Measurements from ENCODE around the gene HARBI1. TPM values are rescaled to one million over a fixed set of nuclear protein-coding genes. Genes with fewer than 3 reads are reported as not detected.

The HARBI1 gene
- total RNA-seq, 2 experiments from 2014 or later: 18.2 to 18.7 TPM

GRCh38 chr11:46607516-46607915 is 9.5 kb downstream of the HARBI1 start:
- ChIA-PET POLR2A (interaction anchor here (1.3 to 2.0 kb wide), 2 partner anchors 11 to 14 kb away, joined by 5 to 8 read pairs; partner anchors contain the start of gene AMBRA1), CTCF (interaction anchor here (1.0 to 1.7 kb wide), 2 partner anchors 10 to 48 kb away, joined by 4 to 5 read pairs; partner anchors contain the start of gene ATG13)
- no peaks in the 10 kb centered on the region for H3K27me3 ChIP-seq (ENCODE audit: control insufficient read depth in 1 of 2, insufficient read depth in 2 of 2, low read length in 2 of 2)
- Mint-ChIP-seq H3K9me3 (no peaks in the 10 kb centered on the region), H3K4me1 (ENCODE audit: low read depth) (no peaks in the 10 kb centered on the region), H3K27ac (no peak overlapping the region), H3K4me3 (no peak overlapping the region), H3K27me3 (no peaks in the 10 kb centered on the region), H3K36me3 (ENCODE audit: low read depth) (no peaks in the 10 kb centered on the region)
- no peak overlapping the region for H3K4me3 ChIP-seq (ENCODE audit: low read length)
- TF ChIP-seq CTCF (IDR thresholded peaks at IDR 0.05): no peak
- H3K27ac ChIP-seq (ENCODE audit: low read depth in 1 of 2, low read length in 2 of 2): no peak overlapping the region
- H3K36me3 ChIP-seq (ENCODE audit: insufficient read depth, low read length): peaks cover 7% of the 10 kb centered on the region
- intact Hi-C loops (cut with DNase I, micrococcal nuclease): no loop called here
- H3K4me1 ChIP-seq (ENCODE audit: insufficient read depth, low read length): peaks cover 7% of the 10 kb centered on the region
- no peaks in the 10 kb centered on the region for H3K9me3 ChIP-seq (ENCODE audit: control insufficient read depth in 1 of 2, insufficient read depth in 1 of 2, low read length in 2 of 2)
- ATAC-seq (ENCODE audit: poor library complexity) (no peak), DNase-seq (no peak)

GRCh38 chr11:46604796-46605195 is 12.2 kb downstream of the HARBI1 start:
- no peak for ATAC-seq (ENCODE audit: poor library complexity)
- POLR2A ChIA-PET: no interaction called here
- TF ChIP-seq CTCF (IDR thresholded peaks at IDR 0.05): no peak

GRCh38 chr11:46603704-46604308 is 13.2 kb downstream of the HARBI1 start:
- Mint-ChIP-seq H3K36me3 (ENCODE audit: low read depth) (peaks cover 5% of the 10 kb centered on the region), H3K27me3 (no peaks in the 10 kb centered on the region), H3K27ac (no peak overlapping the region), H3K4me1 (ENCODE audit: low read depth) (no peaks in the 10 kb centered on the region), H3K9me3 (no peaks in the 10 kb centered on the region), H3K4me3 (no peak overlapping the region)
- no peak for TF ChIP-seq CTCF (IDR thresholded peaks at IDR 0.05)
- Histone ChIP-seq H3K9me3 (ENCODE audit: control insufficient read depth in 1 of 2, insufficient read depth in 1 of 2, low read length in 2 of 2) (no peaks in the 10 kb centered on the region), H3K27me3 (ENCODE audit: control insufficient read depth in 1 of 2, insufficient read depth in 2 of 2, low read length in 2 of 2) (no peaks in the 10 kb centered on the region), H3K36me3 (ENCODE audit: insufficient read depth, low read length) (peaks cover 7% of the 10 kb centered on the region), H3K4me1 (ENCODE audit: insufficient read depth, low read length) (no peaks in the 10 kb centered on the region), H3K4me3 (ENCODE audit: low read length) (no peak overlapping the region), H3K27ac (ENCODE audit: low read depth in 1 of 2, low read length in 2 of 2) (no peak overlapping the region)
- ATAC-seq (ENCODE audit: poor library complexity): no peak
- intact Hi-C loops (cut with DNase I, micrococcal nuclease): no loop called here
- CTCF ChIA-PET: no interaction called here
- POLR2A ChIA-PET: no interaction called here
- DNase-seq: no peak

More at GRCh38 chr11:46604796-46605195, 12.2 kb downstream of the HARBI1 start:
- Mint-ChIP-seq H3K9me3 (no peaks in the 10 kb centered on the region), H3K4me1 (ENCODE audit: low read depth) (no peaks in the 10 kb centered on the region), H3K27ac (no peak overlapping the region), H3K27me3 (no peaks in the 10 kb centered on the region), H3K36me3 (ENCODE audit: low read depth) (peaks cover 2% of the 10 kb centered on the region), H3K4me3 (no peak overlapping the region)
- no peaks in the 10 kb centered on the region for H3K27me3 ChIP-seq (ENCODE audit: control insufficient read depth in 1 of 2, insufficient read depth in 2 of 2, low read length in 2 of 2)
- intact Hi-C loops (cut with DNase I, micrococcal nuclease): no loop called here
- DNase-seq: no peak
- H3K4me3 ChIP-seq (ENCODE audit: low read length): no peak overlapping the region
- no peak overlapping the region for H3K27ac ChIP-seq (ENCODE audit: low read depth in 1 of 2, low read length in 2 of 2)
- peaks cover 7% of the 10 kb centered on the region for H3K36me3 ChIP-seq (ENCODE audit: insufficient read depth, low read length)
- no peaks in the 10 kb centered on the region for H3K4me1 ChIP-seq (ENCODE audit: insufficient read depth, low read length)
- no peaks in the 10 kb centered on the region for H3K9me3 ChIP-seq (ENCODE audit: control insufficient read depth in 1 of 2, insufficient read depth in 1 of 2, low read length in 2 of 2)
- CTCF ChIA-PET: no interaction called here
